Activated naive CD8-positive, alpha-beta T cell treated with anti-CD3 and anti-CD28 coated beads, Interleukin-2, amount 10 ng/mL, durations not matched to agents 7 days and 5 days (primary cell): ENCODE data around the gene POLG. TPM values are rescaled to one million over a fixed set of nuclear protein-coding genes. Genes with fewer than 3 reads are reported as not detected.

Experiments
- ATAC-seq: fragments of 150-1000 bp; cut with Tn5 transposase; one replicate; pipeline ENCODE4 v1.10.0; 2021; ENCODE audit warnings: low read depth, moderate library complexity
- POLR2A ChIA-PET: fragments of 350-600 bp; sonication (Branson Sonifier 250); formaldehyde crosslinking; loops from one replicate; lab custom pipeline; 2021; ENCODE audit warnings: antibody characterized with exemption; lab: Charles Lee
- DNase-seq: peaks from one replicate; pipeline ENCODE4 v3.0.0; 2021
- H3K27ac Mint-ChIP-seq: one replicate; pipeline ENCODE4 v1.8.0; 2022; ENCODE audit warnings: mild to moderate bottlenecking, mixed read lengths
- H3K27me3 Mint-ChIP-seq: one replicate; pipeline ENCODE4 v1.8.0; 2022; ENCODE audit warnings: mild to moderate bottlenecking, moderate library complexity, mixed read lengths
- H3K36me3 Mint-ChIP-seq: one replicate; pipeline ENCODE4 v1.8.0; 2021; ENCODE audit warnings: mild to moderate bottlenecking, mixed read lengths
- H3K4me1 Mint-ChIP-seq: one replicate; pipeline ENCODE4 v1.8.0; 2021; ENCODE audit warnings: mixed read lengths
- H3K4me3 Mint-ChIP-seq: one replicate; pipeline ENCODE4 v1.8.0; 2022; ENCODE audit warnings: mild to moderate bottlenecking, moderate library complexity, mixed read lengths
- H3K9me3 Mint-ChIP-seq: one replicate; pipeline ENCODE4 v1.8.0; 2021; ENCODE audit warnings: mixed read lengths
- total RNA-seq, 2 experiments: library from RNA; stranded (reverse); gene quantifications; one replicate each; pipeline ENCODE4 v1.2.3, GENCODE V29; 2021

POLG gene
- total RNA-seq, 2 experiments from 2014 or later, result 138 to 139 TPM

- H3K27ac Mint-ChIP-seq, result no peak overlapping the region
- no peak for DNase-seq
- peaks cover 90% of the 10 kb centered on the region for H3K27me3 Mint-ChIP-seq
- POLR2A ChIA-PET, result no interaction called here
- no peak for ATAC-seq
- H3K4me3 Mint-ChIP-seq, result no peak overlapping the region
- H3K9me3 Mint-ChIP-seq, result no peaks in the 10 kb centered on the region
- no peaks in the 10 kb centered on the region for H3K36me3 Mint-ChIP-seq
- H3K4me1 Mint-ChIP-seq, result peaks cover 3% of the 10 kb centered on the region
Measured at GRCh38 chr15:89365462-89366065, 30.9 kb upstream of the POLG start.

DNA sequence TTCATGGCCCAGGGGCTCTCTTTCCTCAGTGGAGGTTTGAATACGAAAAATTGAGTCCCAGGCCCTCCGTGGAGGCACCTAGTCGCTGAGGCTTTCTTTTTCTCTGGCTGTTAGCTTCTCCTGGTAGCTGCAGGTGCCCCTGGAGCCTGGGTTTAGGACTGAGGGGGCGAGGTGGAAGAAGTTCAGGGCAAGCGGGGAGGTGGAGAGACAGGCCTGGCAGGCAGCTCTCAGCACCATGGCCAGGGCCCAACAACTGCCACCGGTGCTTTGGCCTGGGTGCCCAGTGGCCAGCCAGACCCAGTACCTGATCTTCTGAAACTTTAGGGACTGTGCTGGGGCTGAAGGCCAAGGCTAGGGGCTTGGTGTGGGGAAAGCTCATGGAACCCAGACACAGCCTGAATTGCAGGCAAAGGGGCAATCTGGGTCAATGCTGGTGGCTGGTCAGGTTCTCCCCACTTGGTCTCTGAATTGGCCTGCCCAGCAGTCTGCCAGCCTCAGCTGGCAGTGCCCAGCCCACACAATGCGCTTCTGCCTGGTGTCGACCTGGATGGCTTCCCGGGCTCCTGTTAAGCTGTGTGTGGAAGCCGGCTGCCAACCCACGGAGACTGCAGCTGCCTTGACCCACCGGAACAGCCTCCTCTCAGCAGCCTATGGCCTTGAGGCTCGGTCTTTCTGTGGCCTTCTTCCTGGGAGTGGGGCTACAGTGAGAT lies 30.3 kb upstream of the POLG start:
- peaks cover 6% of the 10 kb centered on the region for H3K4me1 Mint-ChIP-seq
- DNase-seq (no peak), ATAC-seq (no peak)
- H3K36me3 Mint-ChIP-seq, result no peaks in the 10 kb centered on the region
- peaks cover 89% of the 10 kb centered on the region for H3K27me3 Mint-ChIP-seq
- H3K4me3 Mint-ChIP-seq, result no peak overlapping the region
- H3K27ac Mint-ChIP-seq, result no peak overlapping the region
- POLR2A ChIA-PET, result no interaction called here
- no peaks in the 10 kb centered on the region for H3K9me3 Mint-ChIP-seq

DNA sequence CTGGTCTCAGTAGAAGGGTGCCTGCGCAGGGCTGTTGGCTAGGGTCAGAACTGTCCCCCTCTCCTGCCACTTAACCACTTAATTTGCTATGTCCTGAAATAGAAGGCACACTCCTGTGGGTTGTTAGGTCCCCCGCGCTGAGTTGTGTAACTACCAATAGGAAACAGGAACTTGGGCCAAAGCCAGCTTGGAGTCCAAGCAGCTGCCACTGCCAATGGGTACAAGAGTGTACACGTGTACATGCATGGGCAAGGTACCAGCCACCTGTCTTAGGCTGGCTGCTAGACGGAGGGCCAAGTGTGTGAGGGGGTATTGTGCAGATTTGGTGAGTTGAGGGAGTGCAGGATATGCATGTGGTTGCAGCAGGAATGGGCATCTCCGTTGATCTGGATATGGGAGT lies 29.7 kb upstream of the POLG start:
- ATAC-seq, result no peak
- Mint-ChIP-seq H3K27ac (no peak overlapping the region), H3K9me3 (no peaks in the 10 kb centered on the region), H3K36me3 (no peaks in the 10 kb centered on the region), H3K4me3 (no peak overlapping the region), H3K27me3 (peaks cover 89% of the 10 kb centered on the region), H3K4me1 (peaks cover 6% of the 10 kb centered on the region)
- no peak for DNase-seq
- POLR2A ChIA-PET, result no interaction called here

GRCh38 chr15:89363770-89364169 lies 29.1 kb upstream of the POLG start:
- POLR2A ChIA-PET, result no interaction called here
- H3K4me1 Mint-ChIP-seq, result peaks cover 6% of the 10 kb centered on the region
- no peak overlapping the region for H3K27ac Mint-ChIP-seq
- no peaks in the 10 kb centered on the region for H3K9me3 Mint-ChIP-seq
- no peak for ATAC-seq
- H3K36me3 Mint-ChIP-seq, result no peaks in the 10 kb centered on the region
- no peak for DNase-seq
- peaks cover 83% of the 10 kb centered on the region for H3K27me3 Mint-ChIP-seq
- H3K4me3 Mint-ChIP-seq, result no peak overlapping the region

DNA sequence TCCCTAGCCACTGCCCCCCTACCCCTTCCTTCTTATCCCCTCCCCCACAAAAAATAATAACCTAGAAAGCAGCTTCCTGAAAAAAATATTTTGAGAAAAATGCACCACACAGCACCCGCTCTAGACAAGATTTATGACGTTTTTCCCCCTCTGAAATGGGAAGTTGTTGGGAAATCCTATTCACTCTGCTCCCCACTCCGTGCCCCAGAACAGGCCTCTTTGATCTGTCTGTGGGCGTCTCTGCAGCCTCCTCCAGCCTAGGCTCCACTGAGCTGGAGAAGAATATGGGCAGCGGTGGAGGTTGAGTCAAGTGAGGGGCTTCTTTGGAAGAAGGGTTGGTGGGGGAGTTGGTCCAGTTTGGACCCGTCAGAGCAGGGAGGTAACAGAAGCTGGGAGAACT lies 28.5 kb upstream of the POLG start:
- ATAC-seq (no peak), DNase-seq (no peak)
- no peaks in the 10 kb centered on the region for H3K36me3 Mint-ChIP-seq
- peaks cover 82% of the 10 kb centered on the region for H3K27me3 Mint-ChIP-seq
- no peak overlapping the region for H3K4me3 Mint-ChIP-seq
- H3K27ac Mint-ChIP-seq, result no peak overlapping the region
- POLR2A ChIA-PET, result no interaction called here
- no peaks in the 10 kb centered on the region for H3K9me3 Mint-ChIP-seq
- peaks cover 9% of the 10 kb centered on the region for H3K4me1 Mint-ChIP-seq

DNA sequence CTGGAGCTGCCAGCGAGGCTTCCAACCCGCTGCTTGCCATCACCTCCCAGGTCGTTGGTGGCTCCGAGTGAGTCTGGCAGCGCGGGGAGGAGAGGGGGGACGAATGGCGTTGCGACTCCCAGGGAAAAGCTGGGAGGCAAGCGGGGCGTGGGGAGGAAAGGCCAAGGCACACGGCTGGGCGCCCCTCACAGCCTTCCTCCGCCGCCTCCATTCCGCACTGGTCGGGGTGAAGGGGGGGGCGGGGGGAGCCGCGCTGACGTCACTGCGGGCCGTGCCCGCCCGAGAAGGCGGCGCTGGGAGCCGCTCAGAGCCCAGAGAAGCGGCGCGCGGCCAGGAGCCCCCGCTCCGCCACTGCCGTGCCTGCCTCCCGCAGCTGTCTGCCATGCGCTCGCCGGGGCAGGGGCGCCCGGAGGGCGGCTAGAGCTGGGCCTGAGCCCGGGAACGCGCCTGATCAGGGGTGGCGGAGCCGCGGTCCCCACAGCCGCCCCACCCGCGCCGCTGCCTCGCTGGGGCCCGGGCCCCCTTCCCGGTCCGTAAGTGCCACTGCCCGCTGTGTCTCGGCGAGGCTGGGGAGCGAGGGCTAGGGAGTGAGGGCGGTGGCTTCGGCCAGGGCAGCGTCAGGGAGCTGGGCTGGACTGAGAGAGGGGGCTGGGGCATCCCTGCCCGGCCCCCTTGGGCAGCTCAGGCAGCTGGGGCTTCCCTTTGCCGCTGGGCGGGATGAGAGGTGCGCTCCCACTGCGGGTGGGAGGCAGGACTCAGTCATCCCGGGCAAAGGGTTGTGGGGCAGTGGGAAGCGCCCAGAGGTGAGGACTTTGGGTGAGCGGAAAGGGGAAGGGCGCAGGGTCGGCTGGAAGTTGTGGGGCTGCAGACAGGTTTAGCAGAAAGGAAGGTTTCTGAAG lies 27.8 kb upstream of the POLG start:
- POLR2A ChIA-PET, result no interaction called here
- no peak for DNase-seq
- ATAC-seq, result no peak
- Mint-ChIP-seq H3K36me3 (no peaks in the 10 kb centered on the region), H3K27ac (no peak overlapping the region), H3K27me3 (peaks cover 87% of the 10 kb centered on the region), H3K9me3 (no peaks in the 10 kb centered on the region), H3K4me3 (no peak overlapping the region), H3K4me1 (peaks cover 9% of the 10 kb centered on the region)

DNA sequence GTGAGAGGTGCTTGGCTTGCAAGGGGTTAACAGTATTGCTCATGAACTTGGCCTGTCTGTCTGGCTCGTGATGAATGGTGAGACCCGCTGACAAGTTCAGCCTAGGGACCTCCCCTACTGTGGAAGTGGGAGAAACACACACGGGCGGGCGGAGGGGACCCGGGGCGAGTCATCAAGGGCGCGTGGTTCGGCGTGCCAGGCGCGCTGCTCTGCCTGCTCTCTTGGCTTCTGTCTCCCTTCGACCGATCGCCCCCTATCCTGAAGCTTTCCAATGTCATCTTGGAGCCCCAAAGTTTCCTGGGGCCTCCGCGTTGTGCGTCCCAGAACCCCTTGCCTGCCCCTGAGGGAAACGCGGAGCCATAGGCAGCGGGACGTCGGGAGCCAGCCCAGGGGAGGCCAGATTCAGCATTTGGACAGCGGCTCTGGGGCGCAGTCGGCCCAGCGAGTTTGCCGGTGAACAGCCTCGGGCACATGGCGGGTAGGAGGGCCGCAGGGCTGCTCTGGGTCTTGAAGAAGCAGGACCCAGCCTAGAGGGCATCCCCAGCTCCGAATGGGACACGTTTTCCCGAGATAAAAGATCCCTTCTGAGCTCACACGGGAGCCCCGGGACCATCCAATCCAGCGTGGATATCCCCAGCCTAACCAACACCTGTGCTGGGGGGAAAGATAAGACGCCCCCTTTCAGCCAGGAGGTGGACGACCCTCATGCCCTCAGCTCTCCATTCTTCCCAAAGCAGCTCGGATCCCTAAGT lies 27.0 kb upstream of the POLG start:
- DNase-seq, result peak; percentile 77
- Mint-ChIP-seq H3K4me1 (peaks cover 9% of the 10 kb centered on the region), H3K27ac (no peak overlapping the region), H3K4me3 (no peak overlapping the region), H3K9me3 (no peaks in the 10 kb centered on the region), H3K27me3 (peaks cover 87% of the 10 kb centered on the region), H3K36me3 (no peaks in the 10 kb centered on the region)
- POLR2A ChIA-PET, result no interaction called here
- ATAC-seq, result peak; percentile 21

GRCh38 chr15:89360294-89360971 lies 25.8 kb upstream of the POLG start:
- ATAC-seq (no peak), DNase-seq (no peak)
- no peak overlapping the region for H3K4me3 Mint-ChIP-seq
- no peaks in the 10 kb centered on the region for H3K9me3 Mint-ChIP-seq
- H3K4me1 Mint-ChIP-seq, result peaks cover 9% of the 10 kb centered on the region
- no peaks in the 10 kb centered on the region for H3K36me3 Mint-ChIP-seq
- POLR2A ChIA-PET, result interaction anchor here (1.7 kb wide), 1 partner anchor 39 kb away, joined by 5 read pairs; no protein-coding TSS in a partner anchor
- peaks cover 83% of the 10 kb centered on the region for H3K27me3 Mint-ChIP-seq
- H3K27ac Mint-ChIP-seq, result no peak overlapping the region

DNA sequence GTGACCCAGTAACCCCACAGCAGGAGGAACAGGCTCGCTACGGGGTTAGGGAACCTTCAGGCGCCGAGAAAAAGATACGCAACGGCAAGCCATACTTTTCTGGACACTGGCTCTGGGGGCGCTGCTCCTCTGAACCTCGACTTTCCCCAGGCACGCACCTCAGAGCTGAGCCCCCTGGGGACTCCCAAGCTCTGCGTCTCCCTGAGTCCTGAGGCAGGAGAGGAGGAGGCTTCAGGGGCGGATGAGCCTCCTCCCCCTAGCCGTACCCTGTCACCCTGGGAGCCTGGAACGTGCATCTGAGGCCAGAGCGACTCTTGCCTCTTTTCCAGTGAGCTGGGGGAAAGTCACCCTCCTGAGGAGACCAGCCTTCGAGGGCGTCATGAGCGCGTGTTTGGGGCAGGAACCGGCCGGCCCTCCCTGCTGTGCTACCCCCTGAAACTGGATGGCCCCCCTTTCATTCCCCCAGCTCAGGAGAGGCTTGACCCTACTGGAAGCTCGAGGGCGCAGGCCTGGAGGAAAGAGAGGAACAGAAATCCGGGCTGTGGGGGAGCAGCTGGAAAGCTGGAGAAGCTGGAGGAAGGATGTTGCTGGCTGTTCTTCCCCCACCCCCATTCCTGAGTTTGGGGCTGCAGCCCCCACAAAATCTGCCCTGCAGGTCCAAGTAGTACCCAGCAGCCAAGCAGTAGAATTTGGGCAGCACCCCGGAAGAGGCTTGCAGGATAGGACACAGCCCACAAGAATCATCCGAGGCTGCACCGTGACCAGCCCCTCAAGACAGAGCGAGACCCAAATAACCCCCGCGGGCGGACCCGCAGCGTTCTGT lies 25.1 kb upstream of the POLG start:
- Mint-ChIP-seq H3K27ac (no peak overlapping the region), H3K4me1 (peaks cover 9% of the 10 kb centered on the region)
- POLR2A ChIA-PET, result interaction anchor here (1.7 kb wide), 1 partner anchor 40 kb away, joined by 5 read pairs; no protein-coding TSS in a partner anchor

DNA sequence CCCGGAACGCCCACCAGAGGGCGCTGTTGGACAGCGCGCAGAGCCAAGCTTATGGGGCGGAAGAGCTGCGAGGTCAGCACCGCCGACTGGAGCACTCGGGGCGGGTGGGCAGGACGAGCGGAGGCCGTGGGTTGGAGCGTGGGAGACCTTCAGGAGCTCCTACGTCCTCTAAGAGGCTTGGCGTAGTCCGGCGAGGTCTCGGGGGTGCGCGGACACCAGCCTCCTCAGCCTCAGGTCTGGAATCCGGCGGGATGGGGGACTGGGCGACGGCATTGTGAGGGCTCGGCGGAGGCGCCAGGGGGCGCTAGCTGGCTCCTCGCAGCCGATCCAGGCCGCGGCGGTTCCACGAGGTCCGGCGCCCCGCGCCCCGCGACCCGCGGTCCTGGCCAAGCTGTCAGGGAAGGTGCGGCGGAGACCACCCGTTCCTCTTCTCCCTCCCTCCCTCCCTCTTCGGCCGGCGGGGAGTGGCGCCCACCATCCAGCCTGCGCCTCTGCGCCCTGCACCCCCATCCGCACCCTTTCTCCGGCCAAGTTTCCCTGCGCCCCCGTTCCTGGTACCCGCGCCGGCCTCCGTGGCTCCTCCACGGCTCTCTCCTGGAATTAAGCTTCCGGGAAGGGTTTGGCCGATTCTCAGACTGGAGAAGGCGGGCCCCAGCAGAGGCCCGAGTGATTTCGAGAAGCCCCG lies 24.3 kb upstream of the POLG start:
- H3K4me3 Mint-ChIP-seq, result peak overlapping the region; percentile 82

More for the DNA sequence above, 25.1 kb upstream of the POLG start:
- no peak for DNase-seq
- peak overlapping the region; percentile 25 for H3K4me3 Mint-ChIP-seq
- no peak for ATAC-seq
- H3K36me3 Mint-ChIP-seq, result no peaks in the 10 kb centered on the region
- no peaks in the 10 kb centered on the region for H3K9me3 Mint-ChIP-seq
- peaks cover 80% of the 10 kb centered on the region for H3K27me3 Mint-ChIP-seq

GRCh38 chr15:89358435-89358754 lies 23.8 kb upstream of the POLG start:
- H3K27me3 Mint-ChIP-seq, result peaks cover 76% of the 10 kb centered on the region
- H3K27ac Mint-ChIP-seq, result no peak overlapping the region
- DNase-seq (no peak), ATAC-seq (peak; percentile 8)
- peak overlapping the region; percentile 82 for H3K4me3 Mint-ChIP-seq
- no peaks in the 10 kb centered on the region for H3K9me3 Mint-ChIP-seq
- no peaks in the 10 kb centered on the region for H3K36me3 Mint-ChIP-seq
- POLR2A ChIA-PET, result interaction anchor here (0.7 kb wide), 1 partner anchor 70 kb away, joined by 3 read pairs; no protein-coding TSS in a partner anchor
- H3K4me1 Mint-ChIP-seq, result peaks cover 9% of the 10 kb centered on the region

More for the DNA sequence above, 24.3 kb upstream of the POLG start:
- Mint-ChIP-seq H3K27me3 (peaks cover 79% of the 10 kb centered on the region), H3K36me3 (no peaks in the 10 kb centered on the region), H3K27ac (no peak overlapping the region), H3K4me1 (peaks cover 9% of the 10 kb centered on the region), H3K9me3 (no peaks in the 10 kb centered on the region)
- DNase-seq (peak; percentile 90), ATAC-seq (peak; percentile 90)
- POLR2A ChIA-PET, result interaction anchor here (0.7 kb wide), 1 partner anchor 70 kb away, joined by 3 read pairs; no protein-coding TSS in a partner anchor
